SKM-1 treated with dmso at 0.1 percent for 144 hours (cell line): ENCODE data around the gene SCLY.
"Not testable (repeated sequence)": the region's sequence is repeated elsewhere in the genome, so short reads cannot be mapped to it uniquely, and the experiment has no call there.

Source experiments
- DNase-seq: peaks from one replicate; lab custom pipeline; 2025; ENCODE audit not compliant: unreplicated experiment; lab: John Stamatoyannopoulos, UW

SCLY gene

GRCh38 chr2:238107525-238108422 is 47.0 kb downstream of the SCLY start:
- DNase-seq, result no peak

GRCh38 chr2:238108423-238109183 is 47.8 kb downstream of the SCLY start:
- no peak for DNase-seq

- no peak for DNase-seq
Observed at GRCh38 chr2:238113611-238114010, 52.8 kb downstream of the SCLY start.

GRCh38 chr2:238114331-238114841 is 53.6 kb downstream of the SCLY start:
- no peak for DNase-seq

DNA sequence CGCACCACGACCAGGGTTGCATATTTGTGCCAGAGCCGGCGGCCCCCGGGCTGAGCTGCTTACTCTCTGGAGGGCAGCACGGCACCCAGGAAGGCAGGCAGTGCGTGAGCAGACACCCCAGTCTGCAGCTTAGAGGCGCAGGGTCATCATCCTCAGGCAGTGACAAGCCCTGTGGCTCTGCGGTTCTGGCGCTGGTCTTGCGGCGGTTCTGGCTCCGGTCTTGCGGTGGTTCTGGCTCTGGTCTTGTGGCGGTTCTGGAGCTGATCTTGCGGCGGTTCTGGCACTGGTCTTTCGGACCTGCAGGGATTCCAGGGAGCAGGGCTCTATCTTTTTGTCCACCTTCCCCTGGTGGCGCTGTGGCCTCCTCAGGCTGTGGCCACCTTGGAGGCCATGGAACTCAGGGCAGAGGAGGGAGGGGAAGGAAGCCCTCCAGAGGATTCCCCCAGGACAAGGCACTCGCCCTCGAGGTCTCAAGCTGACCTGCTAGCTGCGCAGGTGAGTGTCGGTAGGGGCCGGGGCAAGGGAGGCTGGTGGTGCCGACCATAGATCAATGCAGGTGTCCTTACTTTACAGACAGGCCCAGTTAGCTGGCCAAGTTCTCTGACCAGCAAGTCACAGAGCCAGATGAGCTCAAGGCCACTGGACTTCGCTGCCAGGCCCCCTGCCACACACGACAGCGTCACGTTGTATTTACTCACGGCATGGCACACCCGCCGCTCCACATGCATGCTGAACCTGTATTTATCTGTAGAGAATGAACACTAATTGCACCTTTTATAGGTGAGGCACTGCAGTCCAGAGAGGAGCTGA is 54.3 kb downstream of the SCLY start:
- no peak for DNase-seq

GRCh38 chr2:238115709-238116108 is 54.9 kb downstream of the SCLY start:
- DNase-seq, result not testable (repeated sequence)

GRCh38 chr2:238116298-238117198 is 55.7 kb downstream of the SCLY start:
- DNase-seq, result no peak

DNA sequence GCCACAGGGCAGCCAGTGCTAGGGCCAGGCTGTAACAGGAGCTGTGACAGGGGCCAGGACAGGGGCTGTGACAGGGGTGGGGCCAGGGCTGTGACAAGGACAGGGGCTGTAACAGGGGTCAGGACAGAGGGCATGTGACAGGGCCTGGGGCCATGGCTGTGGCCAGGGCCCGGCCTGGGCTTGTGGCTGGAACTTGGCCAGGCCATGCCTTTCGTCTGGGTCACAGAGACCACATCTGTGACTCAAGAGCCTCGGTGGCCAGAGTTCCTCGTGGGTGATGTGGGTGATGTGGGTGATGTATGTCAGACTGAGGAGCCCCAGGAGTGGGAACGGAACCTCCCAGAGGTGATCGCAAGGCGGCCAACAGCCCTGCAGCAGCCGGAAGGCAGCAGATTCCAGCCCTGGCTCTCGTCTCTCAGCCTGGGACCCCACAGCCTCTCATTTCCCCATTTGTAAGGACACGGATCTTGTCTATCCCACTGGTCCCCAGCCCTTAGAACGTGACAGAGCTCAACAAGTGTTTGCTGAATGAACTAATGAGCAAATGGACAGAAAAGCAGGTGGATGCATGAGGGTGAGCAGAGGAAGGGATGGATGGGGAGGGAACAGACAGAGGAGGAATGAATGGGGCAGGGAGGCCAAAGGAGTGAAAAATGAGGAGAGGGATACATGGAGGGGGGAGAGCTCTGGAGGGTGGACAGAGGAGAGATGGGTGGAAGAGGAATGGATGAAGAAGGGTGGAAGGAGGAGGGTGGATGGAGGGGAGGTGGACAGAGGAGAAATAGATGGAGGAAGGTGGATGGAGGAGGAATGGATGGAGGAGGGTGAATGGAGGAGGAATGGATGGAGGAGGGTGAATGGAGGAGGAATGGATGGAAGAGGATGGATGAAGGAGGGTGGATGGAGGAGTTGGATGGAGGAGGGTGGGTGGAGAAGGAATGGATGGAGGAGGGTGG is 56.7 kb downstream of the SCLY start:
- no peak for DNase-seq

GRCh38 chr2:238119756-238120462 is 59.1 kb downstream of the SCLY start:
- no peak for DNase-seq

- DNase-seq, result no peak
Observed at GRCh38 chr2:238120463-238121298, 59.9 kb downstream of the SCLY start.

- DNase-seq, result no peak
Observed at GRCh38 chr2:238121511-238122286, 60.9 kb downstream of the SCLY start.

DNA sequence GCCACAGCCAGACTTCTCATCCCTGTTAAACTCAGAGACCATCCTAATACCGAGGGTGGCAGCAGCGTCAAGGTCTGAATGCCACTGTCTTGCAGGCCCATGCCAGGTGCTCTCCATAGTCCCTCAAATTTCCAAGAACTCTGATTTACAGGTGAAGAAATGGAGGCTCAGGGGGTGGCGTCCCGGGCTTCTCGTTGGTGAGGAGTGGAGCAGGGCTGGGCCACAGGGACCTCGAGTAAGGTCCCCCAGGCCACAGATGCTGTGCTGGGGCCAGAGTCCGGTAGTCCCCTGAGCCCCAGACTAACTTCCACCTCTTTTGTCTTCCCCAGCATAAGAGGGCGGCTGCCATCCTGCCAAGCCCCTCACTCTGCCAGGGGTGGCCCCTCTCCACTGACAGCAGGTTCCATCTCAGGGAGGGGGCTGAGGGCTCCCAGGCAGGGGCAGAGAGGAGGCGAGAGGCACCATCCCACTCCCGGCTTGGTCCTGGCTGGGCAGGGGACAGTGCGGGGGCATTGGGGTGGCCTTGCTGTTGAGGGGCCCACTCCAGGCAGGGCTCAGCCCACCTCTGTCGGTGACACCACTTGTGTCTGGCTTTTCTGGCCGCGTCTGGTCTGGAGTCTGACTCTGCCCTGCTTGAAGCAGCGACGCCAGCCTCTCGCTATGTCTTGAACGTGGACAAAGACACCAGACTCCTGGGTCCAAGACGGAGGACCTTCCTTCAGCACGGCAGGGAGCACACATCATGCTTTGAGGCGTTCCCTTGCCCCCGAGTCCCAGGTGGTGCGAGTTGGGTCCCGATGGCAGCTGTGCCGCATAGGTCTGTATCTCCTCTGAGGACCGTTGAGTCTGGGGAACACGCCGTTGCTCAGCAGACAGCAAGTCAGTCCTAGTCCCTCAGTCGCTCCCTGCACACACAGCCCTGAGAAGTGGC is 61.8 kb downstream of the SCLY start:
- no peak for DNase-seq

DNA sequence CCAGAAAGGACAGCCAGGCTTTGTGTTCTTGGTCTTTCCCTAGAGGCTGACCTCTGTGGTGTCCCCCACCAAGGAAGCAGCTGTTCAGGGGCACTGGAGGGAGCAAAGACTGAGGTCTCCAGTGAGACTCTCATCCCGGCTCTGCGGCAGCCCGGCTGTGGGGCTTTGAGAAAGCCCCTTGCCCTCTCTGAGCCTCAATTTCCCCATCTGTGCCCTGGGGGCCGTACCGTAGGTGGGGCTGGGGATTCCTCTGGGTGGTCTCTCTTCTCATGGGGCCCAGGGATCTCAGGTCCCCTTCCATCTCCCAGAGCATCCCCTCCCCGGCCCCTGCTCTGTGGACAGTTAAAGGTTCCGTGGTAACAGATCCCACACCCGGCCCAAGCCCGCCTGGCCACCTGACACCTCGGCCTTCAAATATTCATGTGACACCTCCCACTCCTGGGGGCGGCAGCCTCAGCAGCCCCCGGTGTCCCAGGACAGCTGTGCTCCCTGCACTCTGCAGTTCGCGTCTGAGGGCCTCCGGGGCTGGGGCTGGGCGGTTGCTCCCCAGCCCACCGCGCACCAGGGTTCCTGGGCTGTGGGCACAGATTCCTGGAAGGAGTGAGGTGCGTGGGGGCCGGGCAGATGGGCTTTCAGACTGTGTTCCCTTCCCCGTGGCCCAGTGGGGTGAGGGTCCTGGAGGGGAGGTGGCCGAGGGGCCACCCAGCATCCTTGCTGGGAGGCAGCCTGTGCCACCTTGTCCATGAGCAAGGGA is 62.6 kb downstream of the SCLY start:
- DNase-seq, result no peak

GRCh38 chr2:238123991-238124470 is 63.2 kb downstream of the SCLY start:
- DNase-seq, result no peak
